HG03558 (cell line): ENCODE measurements around the gene CDC20B.

ENCODE experiments used
- ATAC-seq: cut with Tn5 transposase; IDR thresholded peaks from one replicate; pipeline ENCODE4 v1.9.1; 2021; ENCODE audit warnings: moderate number of reproducible peaks; ENCODE audit not compliant: unreplicated experiment; ENCODE audit errors: extremely low read depth

Gene CDC20B

DNA sequence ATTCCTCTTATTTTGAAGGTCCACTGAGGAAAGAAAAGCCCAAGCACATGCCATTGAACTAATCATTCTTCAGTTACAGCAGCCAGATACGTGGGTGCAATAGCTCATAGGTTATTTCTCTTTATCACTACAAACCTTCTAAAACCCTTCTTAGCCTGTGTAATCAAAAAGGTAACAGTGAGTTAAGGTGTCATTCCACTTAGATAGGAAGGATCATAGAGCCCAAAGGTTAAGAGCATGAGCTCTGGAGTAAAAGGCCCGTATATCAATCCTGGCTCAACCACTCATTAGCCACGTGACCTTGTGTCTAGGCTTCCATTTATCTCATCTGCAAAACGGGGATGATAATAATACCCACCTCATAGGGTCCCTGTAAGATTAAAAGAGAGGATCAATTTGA, 10.3 kb downstream of the CDC20B start:
- ATAC-seq, result no peak

DNA sequence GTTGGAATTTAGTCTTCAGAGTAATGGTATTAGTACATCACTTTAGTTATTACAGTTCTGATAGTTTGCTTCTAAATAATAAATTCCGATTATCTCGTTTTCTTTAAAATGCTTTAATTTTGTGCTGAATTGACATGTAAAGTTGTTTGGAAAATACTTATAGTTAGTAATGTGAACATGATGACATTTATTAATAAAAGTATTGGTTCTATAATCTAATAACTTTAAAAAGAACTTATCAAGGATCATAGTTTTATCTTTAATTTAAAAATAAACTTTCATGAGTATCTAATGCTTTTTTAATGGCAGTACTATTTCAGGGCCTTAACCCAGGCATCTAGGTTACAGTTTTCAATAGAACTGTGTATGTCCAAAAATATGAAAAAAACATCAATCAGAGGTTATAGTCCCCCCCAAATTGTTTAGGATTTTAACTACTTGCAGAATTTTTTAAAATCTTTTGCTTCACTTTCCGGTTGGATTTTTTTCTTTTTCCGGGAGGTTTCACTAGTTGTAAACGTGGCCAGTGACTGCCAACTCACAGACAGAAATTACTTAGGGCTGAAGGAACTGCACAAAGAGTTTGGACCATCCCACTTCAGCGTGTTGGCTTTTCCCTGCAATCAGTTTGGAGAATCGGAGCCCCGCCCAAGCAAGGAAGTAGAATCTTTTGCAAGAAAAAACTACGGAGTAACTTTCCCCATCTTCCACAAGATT, 12.3 kb downstream of the CDC20B start:
- ATAC-seq, result no peak

DNA sequence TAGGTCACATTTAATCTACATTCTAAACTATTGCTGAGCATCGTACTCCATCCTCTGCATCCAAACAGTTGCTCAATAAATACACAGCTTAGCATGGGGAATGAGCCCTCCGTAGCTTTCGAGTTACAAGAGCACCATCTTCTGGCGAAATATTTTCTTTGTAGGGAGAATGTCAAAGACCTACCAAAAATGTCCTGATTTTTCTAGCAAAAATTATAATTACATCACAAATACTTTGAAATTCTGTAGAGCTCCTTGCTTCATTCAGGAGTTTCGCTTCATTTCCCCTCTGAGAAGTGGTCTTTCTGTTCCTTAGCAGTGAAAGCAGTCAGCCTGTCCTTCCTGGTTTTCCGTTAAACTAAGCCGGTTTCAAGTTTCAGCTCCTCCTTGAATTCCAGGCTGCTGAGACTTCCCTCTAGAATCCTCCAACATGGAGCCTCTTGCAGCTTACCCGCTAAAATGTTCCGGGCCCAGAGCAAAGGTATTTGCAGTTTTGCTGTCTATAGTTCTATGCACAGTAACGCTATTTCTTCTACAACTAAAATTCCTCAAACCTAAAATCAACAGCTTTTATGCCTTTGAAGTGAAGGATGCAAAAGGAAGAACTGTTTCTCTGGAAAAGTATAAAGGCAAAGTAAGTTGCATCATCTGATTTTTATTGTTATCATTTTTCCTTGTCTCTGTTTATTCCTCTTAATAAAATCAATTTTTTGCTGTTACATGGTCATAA, 13.0 kb downstream of the CDC20B start, which contains the start of gene GPX8:
Gene GPX8, plus strand, starts transcription at position 409 of the 730 bp plus-strand sequence. Its CDS starts 22 bp downstream, at position 431.
- no peak for ATAC-seq

DNA sequence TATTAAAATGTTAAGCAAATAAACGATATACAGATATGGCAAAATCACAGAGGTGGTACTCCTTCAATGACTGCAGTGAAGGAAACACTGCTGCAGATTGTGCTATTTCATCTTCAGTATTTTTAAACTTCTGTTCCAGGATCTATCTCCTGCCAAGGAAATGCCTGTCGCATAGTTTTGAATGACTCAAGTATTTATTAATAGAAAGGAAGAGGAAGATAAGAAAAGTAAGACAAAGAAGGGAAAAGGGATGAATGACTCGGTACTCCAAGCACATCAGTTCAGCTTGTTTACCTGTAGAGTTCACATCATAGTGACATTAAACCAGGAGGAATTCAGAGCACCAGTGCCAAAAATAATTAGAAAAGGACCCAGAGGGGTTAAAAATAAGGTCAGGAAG, 18.1 kb downstream of the CDC20B start:
- ATAC-seq, result no peak

DNA sequence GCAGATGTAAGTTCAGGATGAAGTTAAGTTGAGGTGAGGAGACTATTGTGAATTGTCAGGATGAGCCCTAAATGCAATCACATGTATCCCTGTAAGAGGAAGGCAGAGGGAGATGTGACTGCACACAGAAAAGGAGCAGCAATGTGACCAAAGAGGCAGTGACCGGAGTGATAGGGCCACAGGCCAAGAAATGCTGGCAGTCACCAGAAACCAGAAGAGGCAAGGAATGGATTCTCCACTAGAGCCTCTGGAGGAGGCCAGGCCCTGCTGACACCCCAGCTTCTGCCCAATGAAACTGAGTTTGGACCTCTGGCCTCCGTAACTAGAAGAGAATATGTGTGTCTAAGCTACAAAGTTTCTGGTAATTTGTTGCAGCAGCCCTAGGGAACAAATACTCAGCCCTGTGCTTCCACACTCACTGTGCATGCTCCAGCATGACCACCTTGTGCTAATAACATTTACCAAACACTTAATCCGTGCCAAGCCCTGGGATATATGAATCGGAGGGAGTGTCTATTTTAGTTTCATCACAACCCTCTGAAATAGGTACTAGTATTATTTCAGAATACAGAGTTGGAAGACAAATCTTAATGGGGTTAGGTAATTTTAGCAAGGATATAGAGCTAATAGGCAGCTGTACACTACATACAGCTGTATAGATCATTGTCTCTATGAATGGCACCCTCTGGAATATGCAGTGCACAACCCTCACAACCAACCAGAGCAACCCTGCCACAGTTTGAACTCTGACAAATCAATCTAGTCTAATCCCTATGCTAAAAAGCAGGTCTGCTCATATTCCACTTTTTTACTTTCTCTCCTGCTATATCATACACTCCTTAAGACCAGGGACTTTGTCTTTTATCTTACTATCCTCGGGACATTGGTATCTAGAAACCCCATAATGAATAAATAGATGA, 20.8 kb downstream of the CDC20B start:
- no peak for ATAC-seq

DNA sequence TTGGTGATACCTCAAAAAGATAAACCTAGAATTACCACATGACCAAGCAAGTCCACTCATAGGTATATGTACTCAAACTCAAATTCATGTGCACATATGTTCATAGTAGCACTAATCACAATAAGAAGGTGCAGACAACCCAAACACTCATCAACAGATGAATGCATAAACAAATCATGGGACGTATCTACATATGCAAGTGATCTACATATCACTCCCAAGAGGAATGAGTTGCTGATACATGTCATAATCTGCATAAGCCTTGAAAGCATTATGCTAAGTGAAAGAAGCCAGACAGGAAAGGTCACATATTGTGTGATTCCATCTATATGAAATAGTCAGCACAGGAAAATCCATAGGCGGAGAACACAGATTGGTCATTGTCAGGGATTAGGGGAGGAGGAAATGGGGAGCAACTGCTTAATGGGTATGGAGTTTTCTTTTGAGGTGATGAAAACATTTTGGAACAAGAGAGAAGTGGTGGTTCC, 23.6 kb downstream of the CDC20B start:
- no peak for ATAC-seq

DNA sequence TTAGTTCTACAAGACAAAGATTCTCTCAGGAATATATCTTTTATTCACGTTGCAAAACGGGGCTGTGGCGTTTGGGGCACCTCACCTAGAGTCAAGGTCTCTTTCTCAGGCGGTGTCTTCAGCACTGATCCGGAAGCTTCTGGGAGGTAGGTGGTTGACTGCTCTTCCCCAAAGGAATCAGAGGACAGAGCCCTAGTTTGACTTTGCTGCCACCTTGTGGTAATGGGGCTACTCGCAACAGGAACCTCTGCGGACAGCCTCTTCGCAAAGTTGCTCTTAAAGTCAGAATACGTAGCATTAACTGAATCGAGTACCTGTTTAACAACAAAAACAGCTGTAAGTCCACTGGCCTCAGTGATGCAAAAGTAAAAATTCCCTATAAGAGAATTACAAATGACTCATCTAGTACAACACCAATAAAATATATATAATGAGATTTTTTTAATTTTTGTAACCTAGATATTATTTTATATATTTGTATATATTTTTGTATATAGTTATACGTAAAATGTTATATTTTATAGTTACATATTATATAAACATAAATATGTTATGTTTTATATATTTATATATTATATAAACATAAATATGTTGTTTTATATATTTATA, 26.3 kb downstream of the CDC20B start:
- ATAC-seq, result no peak

DNA sequence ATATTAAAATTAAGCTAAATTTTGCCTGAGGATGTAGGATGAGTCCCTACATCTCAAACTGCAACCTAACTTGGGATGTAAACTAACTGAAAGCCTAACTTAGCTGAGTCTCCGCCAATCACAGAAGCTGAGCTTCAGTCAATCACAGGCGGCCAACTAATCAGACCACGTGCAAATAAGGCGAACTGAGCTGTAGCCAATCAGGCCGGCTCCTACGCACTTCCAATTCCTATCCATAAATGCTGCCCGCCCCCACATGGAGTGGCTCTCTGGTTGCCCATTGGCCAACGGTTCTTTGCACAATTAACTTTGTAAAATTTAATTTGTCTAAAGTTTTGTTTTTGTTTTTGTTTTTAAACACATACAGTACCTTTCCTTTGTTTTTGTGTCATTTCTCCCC, 26.9 kb downstream of the CDC20B start:
- no peak for ATAC-seq

DNA sequence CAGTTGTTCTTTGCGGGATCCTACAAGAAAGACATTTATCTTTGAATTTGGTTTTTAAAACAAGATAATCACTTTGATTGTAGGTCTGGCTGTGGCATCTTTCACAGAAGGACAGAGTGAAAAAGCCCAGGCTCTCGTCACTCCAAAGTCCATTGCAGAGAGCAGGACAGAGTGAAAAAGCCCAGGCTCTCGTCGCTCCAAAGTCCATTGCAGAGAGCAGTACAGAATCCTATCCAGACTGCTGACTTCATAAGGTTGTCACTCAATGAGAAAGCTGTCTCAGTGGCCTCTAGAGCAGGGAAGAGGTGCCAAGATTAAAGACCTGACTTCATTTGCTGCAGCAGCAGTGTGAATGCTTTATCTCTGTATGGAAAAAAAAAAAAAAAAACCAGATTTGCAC, 29.4 kb downstream of the CDC20B start:
- no peak for ATAC-seq

DNA sequence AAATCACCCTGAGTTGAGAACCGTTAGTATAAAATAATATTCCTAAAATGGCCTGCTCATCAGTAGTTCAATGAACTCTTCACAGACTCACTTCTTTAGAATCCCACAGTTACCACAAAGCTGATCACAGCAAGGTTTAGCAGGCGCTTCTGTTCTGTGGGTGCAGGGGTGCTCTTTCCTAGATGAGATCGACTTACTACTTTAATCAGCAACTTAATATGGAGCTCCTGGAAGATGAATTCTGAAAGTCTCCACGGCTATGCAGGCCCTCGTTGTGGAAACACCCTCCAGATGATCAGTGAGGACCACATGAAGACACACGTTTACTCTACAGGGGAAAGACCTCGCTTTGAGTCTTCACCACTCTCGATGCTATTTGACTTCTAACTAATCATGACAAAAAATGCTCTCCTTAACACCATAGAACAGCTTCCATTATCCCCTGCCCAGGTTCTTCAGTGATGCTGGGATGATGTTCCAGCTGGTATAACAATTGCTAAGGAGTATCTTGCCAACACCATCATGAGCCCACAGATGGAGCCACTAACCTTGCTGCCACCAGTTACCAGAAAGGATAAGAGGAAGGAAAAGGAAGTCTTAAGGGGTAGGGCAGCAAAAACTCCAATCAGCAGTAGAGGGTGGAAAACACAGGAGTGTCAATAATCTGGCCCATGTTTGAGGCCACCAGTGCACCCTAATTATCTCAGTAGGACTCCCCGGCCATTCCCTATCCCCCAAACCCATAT, 30.9 kb downstream of the CDC20B start:
- ATAC-seq, result no peak

DNA sequence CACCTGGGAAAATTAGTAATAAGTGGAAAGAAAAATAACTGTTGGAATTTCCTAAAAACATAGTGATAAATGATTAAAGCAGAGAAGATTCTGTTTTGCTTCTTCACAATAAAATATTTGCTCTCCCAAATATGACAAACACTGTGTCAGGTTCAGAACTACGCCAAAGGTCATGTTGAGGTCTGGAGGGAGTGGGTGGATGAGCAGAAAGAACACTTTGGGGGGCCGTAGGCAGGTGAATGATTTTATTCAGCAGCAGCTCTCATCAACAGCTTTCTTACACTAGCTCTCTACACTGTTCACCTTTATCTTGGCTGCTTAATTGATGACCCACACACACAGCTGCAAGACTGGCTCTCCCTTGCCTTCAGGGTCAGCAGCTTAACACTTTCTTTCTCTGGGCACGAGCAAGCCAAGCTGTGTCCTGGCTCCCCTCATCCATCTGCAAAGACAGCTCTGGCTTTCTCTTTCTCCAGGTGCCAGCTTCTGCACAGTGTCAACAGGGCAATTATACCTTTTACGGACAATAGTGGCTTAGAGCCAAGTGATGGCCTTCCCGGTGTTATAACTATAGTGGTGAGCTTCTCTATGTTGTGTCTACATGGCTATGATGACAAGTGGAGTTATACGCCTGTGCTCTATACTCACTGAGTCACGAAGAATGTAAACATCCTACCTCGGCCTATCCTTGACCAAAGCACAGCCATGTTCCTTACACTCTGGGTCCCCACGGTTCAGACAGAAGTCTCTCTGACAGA, 31.9 kb downstream of the CDC20B start:
- ATAC-seq, result no peak

DNA sequence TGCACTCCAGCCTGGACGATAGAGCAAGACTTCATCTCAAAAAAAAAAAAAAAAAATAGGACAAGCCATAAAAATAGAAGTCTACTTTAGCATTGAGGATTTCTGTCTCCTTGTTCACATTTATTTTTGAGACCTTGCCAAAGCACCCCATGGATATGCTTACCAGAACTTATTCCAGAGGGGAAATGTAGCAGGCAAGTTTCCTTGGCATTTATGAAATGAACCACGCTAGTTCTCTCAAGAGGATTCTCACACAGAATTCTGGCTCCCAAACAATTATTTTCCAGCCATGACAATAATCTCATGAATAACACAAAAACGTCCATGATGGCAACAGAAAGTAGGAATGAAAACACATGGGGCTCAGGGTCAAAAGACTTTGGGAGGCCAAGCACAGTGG, 36.5 kb downstream of the CDC20B start:
- no peak for ATAC-seq

DNA sequence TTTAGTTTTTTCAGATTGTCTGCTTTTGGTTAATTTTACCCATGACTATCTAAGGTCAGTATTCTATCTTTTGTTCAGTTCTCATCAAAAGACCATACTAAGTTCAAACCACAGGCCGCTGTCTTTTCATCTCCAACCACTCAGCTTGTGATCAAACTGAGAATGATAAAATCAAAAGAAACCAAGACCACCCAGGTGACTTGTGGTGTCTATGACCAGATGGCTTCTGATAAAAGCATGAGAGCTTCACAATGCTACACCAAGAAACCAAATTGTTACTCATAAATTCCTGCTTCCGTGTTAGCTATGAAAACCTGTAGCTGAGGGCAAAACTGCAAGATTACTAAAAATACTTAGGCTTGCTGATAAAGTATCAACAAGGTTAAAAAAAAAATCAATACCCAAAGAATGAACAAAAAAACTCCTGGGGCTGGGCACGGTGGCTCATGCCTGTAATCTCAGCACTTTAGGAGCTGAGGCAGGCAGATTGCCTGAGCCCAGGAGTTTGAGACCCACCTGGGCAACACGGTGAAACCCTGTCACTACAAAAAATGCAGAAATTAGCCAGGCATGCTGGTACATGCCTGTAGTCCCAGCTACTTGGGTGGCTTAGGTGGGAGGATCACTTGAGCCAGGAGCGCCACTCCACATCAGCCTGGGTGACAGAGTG, 38.8 kb downstream of the CDC20B start:
- ATAC-seq, result no peak

DNA sequence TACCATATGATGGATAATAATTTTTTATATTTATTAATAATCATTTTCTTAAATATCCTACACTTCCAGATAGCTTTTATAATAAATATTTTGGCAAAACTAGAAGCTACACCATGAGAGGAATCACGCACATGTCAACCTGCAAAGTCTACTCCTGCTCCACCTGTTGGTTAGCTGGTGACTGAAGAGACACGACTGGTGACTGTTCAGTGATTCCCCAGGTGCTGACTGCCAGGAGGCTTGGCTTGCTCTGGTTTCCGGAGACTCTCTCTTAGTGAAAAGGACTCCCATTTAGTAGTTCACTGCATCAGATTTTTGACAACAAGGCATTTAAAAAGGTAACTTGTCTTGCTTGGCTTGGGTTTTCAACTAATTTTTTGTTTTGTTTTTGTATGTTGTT, 49.6 kb downstream of the CDC20B start:
- ATAC-seq, result no peak

DNA sequence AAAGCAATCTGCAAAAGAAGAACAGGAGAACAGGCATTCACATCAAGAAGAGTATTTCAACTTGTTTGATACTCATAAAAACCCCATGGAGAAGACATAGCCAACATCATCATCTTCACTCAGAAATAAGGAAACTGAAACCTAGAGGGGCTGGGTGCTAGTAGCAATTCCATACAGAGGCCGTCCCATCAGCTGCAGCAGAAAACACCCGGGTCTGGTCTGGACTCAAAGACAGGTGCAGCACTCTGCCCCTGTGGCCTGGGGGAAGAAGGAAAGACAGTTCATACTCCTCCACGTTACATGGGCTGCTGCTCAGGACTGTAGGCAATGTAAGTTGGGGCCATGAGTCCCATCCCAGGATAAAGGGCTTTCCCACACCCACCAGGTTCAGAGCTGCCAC, 58.9 kb downstream of the CDC20B start:
- no peak for ATAC-seq

DNA sequence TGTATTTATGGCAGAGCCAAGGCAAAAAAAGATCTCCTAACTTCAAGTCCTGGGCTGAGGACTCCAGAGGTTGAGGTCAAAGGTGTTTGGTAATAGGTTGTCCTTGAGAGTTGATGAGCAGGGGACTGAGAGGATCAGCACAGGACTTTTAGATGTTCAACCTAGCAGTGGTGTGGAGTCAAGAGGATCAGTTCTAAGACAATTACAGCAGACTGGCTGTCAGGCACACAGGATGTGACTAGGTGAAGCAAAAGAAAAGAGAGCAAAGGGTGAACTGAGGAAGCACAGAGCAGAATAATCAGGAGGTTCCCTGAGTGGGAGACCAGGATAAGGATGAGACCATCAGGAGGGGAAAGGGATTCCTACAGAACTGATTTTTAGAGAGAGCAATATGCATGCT, 59.6 kb downstream of the CDC20B start:
- no peak for ATAC-seq

DNA sequence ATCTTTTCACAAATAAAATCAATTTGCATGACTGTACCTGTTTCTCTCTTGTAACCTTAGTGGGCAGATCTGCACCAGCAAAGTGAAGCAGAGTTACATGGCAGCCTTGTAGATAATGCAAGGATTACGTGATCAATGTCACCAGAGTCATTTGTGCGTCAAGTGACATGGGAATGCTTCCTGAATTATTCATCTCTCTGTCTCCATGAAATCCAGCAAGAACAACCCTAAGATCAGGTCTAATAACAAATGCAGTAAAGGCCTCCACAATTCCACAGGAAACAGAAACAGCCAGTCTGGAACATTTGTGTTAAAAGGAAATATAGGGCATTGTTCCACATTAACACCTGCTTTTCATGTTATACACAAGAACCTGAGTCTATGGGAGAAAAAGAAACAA, 62.8 kb downstream of the CDC20B start:
- no peak for ATAC-seq

DNA sequence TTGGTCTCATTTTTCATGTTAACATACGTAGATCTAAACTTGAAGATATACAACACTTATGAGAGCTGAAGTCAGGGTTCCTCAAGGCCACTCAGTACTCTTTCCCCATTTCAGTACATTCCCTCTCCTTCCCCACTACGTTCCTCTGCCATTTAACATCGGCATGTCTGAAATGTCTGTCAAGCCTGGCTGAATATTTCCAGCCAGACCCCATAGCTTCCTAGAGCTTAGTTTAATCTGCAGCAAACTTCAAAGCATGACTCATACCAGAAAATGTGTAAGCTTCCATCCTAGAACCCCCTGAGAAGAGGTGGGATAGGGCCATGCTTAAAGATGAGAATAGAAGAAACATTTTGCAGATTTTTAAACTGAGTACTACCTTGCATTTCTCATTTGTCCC, 64.3 kb downstream of the CDC20B start:
- ATAC-seq, result no peak
